ENCODE measurements around the gene ACSM3. TPM values are rescaled to one million over a fixed set of nuclear protein-coding genes. Genes with fewer than 3 reads are reported as not detected.

ACSM3 gene
- total and polyA plus RNA-seq, 9 of the 15 experiments (the other 6 are each of a cell fraction or from before 2014, with no cell fraction given) = 112 to 420 (median 182) TPM

GRCh38 chr16:20747030-20747816 is 16.6 kb upstream of the ACSM3 start (continued):
- TF ChIP-seq CHD4 (IDR thresholded peaks at IDR 0.05; ENCODE audit: insufficient read depth, insufficient replicate concordance, low read depth, low read length, poor library complexity, severe bottlenecking) (no peak), ZNF445 (CRISPR knock-in tag; IDR thresholded peaks at IDR 0.05; ENCODE audit: low read depth) (peak; percentile 89), RBFOX2 (IDR thresholded peaks at IDR 0.05; ENCODE audit: low read depth, low read length) (no peak), SNAPC5 (CRISPR knock-in tag; IDR thresholded peaks at IDR 0.05) (no peak), MAFG (tag; conservative IDR thresholded peaks at IDR 0.05) (peak; percentile 75), RBM34 (IDR thresholded peaks at IDR 0.05; ENCODE audit: borderline replicate concordance, insufficient read depth, low read length) (no peak), TBP (optimal IDR thresholded peaks at IDR 0.05; ENCODE audit: low read depth, low read length) (no peak), ZFP30 (CRISPR knock-in tag; IDR thresholded peaks at IDR 0.05; ENCODE audit: borderline replicate concordance) (no peak), HDAC6 (IDR thresholded peaks at IDR 0.05; ENCODE audit: low read depth, low read length) (no peak), SMAD2 (IDR thresholded peaks at IDR 0.05; ENCODE audit: low read depth, low read length) (no peak), MTF1 (CRISPR knock-in tag; IDR thresholded peaks at IDR 0.05; ENCODE audit: borderline replicate concordance) (no peak), ZNF347 (CRISPR knock-in tag; IDR thresholded peaks at IDR 0.05; ENCODE audit: low read depth) (no peak), MITF (IDR thresholded peaks at IDR 0.05) (peak; percentile 84), CBX3 (IDR thresholded peaks at IDR 0.05; ENCODE audit: borderline replicate concordance in 1 of 2, low read length in 2 of 2) (peak; percentile 59 to 99), ELK1 (CRISPR knock-in tag; IDR thresholded peaks at IDR 0.05) (no peak), TRIM28 (IDR thresholded peaks at IDR 0.05) (peak; percentile 99), CEBPG (CRISPR knock-in tag; IDR thresholded peaks at IDR 0.05) (no peak), CEBPG (tag; conservative IDR thresholded peaks at IDR 0.05 in 1 of 2, IDR thresholded peaks at IDR 0.05 in 1 of 2) (peak in 1 of 2 experiments; percentile 34; a peak in 1 of 4 replicates), USF2 (CRISPR knock-in tag; IDR thresholded peaks at IDR 0.05) (no peak), PHTF2 (CRISPR knock-in tag; IDR thresholded peaks at IDR 0.05) (no peak), MAFF (IDR thresholded peaks at IDR 0.05; ENCODE audit: low read length) (peak; percentile 13; the same call in 1 of the 2 replicates)

Measured in K562 (cell line).